Fibroblast of peridontal ligament (primary cell): ENCODE data around the gene NKAIN2.
"Not testable (repeated sequence)": the region's sequence is repeated elsewhere in the genome, so short reads cannot be mapped to it uniquely, and the experiment has no call there.

ENCODE experiments used
- DNase-seq: peaks from one replicate; pipeline ENCODE4 v3.0.0-alpha.2; 2010; ENCODE audit errors: extremely low read depth

Gene NKAIN2

DNA sequence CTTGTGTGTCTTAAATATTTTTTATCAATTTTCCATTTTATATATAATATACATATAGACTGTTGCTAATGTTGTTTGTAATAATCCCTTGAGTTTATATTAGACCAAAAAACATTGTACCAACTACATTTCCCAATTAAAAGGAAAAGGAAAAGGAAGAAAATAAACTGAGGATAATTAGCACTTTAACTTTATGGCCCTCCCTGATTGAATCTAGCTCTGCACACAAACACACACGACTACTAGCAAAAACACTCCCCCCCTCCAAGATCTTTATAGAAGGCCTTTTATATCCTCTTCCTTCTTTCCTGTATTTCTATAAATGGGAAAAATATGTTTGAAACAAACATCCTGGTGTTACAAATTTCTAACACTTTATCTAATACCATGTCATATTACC lies 276.8 kb downstream of the NKAIN2 start:
- no peak for DNase-seq

DNA sequence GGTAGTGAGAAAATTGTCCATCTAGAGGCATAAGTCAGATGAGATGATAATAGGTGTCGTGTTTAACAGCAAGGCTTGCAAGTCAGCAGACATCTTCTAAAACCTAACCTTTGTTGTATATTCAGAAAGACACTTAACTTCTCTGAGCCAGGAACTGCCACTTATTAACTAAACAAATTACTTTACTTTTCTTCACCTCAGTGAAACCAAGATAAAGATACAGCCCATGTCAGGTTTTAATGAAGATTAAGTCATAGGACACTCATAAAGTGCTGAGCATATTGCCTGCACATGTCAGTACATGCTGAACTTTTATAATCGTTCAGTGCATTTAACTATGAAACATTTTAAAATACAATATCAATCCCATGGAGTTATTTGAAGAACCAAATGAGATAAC lies 286.8 kb downstream of the NKAIN2 start:
- no peak for DNase-seq

DNA sequence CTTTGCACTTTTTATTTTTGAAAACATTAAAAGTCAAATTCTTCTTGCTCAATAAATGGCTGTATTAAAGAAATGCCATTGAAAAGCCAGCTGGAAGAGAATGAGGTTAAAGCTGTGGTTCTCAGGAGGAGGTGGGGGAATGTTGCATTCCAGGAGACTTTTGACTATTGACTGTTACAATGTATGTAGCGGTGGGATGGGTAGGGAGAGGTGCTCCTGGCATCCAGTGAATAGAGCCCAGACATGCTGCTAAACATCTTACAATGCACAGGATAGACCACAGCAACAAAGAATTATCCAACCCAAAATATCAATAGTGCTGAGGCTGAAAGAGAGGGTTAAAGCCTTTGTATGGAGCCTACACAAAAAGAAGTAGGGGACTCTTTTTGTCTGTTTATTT lies 295.9 kb downstream of the NKAIN2 start:
- DNase-seq: no peak

DNA sequence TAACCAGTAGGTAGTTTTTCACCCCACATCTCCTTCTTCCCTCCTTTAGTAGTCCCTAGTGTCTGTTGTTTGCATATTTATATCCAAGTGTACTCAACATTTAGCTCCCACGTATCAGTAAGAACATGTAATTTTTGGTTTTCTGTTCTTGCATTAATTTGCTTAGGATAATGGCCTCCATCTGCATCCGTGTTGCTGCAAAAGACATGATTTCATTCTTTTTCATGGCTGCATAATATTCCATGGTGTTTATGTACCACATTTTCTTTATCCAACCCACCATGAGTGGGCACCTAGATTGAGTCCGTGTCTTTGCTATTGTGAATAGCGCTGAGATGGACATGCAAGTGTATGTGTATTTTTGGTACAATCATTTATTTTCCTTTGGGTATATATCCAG lies 306.8 kb downstream of the NKAIN2 start:
- DNase-seq: no peak

DNA sequence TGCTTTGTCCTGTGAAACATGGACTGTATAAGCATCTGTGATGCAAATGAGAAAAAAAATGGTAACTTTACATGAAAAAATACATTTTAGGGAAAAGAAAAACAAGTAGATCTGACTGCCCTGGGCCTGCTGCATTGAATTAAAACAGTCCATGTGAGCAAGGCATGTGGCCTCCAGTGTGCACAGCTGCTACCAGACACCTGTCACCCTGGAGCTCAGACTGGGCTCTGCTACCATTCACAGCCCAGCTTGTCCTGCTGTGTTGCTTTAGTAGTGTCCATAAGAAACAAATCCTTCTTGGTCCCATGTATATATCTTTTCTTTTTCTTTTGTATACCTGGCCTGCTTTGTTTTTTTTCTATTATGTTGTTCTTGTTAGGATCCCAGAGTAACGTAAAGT lies 315.9 kb downstream of the NKAIN2 start:
- DNase-seq: no peak

DNA sequence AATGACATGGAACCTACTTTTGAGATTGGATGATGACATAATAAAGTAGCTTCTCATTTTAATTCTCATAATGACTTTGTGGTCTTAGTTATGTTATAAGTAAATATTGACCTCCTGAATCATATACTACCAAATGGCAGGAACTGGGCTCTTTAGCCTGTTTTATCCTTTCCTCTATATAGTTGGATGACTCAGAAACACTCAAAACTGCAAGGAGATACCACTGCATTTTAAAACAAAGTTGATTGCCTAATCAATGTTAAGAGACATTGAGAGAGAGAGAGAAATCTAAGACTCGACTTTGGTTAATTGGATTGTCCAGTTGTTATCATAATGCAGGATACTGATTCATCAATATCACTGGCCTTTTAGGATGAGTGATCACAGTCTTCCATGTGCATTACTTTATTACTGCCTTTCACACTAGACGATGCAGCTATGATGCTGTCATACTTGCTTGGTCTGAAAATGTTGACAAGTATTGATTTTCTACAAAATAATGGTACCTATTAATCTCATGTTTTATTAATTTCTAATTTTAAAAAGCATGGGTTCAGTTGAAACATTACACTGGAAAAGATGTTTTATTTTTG lies 320.0 kb downstream of the NKAIN2 start:
- no peak for DNase-seq

DNA sequence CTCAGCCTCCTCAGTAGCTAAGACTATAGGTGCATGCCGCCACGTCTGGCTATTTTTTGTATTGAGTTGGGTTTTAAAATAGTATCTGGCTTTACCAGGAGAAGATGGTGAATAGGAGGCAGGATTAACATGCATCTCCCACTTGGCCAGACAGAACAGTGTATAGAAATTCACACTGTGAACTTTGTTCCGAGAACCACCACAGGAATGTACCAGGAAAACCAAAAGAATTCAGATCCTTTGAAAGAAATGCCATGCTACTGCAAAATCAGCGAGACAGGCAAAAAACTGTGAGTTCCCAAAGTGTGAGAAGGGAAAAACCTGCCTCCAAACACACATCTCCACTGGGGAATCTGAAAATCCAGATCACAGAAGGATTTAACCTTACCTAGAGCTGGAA lies 327.6 kb downstream of the NKAIN2 start:
- DNase-seq: peak; percentile 11

DNA sequence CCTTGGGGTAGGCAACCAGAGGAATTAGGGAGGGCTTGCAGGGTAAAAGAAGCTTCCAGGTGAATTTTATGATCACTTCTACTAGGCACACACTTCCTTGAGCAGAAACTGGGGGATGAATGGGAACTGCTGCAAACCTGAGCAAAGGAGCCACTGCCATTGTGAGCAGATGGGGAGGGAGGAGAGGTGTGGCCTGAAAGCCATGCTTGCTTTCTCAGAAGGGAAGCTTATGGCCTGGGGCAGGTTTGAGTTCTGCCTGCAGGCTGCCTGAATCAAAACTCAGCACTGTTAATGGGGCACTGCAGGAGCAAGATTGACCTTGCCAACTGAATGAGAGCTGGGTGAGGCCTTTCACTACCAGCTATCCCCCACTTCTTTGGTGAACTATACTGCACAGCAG lies 328.1 kb downstream of the NKAIN2 start:
- DNase-seq: no peak

DNA sequence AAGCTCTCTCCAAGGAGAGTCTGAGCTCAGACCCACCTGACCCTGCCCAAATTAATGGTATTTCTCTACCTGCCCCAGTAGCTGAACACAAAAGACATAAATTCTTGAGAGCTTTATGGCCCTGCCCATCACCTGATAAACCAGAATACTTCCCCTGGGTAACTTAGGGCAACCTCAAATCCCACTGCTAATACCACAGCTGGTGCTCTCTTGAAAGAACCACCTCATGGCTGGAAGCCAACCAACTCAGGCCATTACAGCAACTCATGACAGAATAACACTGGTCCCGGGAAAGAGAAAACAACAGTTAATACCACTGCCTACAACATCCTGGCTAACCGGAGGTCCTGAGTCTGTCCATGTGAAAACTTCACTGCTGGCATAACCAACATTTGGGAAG lies 328.6 kb downstream of the NKAIN2 start:
- DNase-seq: no peak

DNA sequence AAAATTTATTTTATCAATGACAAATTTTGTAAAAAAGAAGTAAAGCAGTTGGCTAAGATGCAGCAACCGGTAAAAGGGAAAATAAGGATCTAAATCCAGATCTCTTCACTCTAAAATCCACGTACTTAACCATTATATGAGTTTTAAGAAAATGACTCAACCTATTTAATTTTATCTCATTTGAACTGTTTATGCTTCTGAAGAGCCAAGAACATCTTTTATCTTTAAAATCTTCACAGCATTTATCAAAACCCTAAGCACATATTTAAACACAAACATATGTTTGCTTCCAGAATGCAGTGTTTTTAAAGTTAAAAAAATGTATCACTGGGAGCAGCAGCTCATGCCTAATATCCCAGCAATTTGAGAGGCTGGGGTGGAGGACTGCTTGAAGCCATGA lies 339.2 kb downstream of the NKAIN2 start:
- DNase-seq: no peak

DNA sequence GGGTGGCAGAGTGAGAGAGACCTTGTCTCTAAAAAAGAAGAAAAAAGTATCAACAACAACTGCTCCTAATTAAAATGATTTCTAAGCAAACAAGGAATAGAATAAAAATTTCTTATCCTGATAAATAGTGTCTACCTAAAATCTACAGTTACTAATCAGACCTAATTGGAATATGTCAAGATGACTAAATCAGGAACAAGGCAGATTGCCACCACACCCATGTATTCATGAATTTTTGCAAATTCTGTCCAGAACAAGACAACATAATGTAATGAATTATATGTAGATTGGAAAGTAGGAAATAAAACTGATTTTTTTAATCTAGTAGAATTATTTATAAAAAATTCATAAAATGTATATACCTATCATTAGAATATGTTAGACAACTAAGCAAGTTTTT lies 339.8 kb downstream of the NKAIN2 start:
- DNase-seq: no peak

DNA sequence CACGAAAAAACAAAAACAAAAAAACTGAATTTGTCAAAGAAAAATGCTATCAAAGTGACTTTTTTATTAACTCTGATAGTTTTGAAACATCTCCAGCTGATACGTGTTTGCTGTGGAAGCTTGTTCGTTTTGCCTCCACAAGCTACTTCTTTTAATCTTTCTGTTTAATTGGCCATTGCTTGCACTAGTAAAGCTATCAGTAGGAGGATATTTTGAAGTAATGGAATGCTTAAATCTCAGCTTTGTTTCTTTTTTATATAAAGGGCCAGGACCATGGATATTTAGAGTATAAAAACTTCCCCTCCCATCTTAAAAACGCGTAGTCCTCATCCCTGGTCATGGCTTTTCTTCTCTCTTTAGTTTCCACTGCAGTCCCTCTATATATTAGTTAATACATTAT lies 344.0 kb downstream of the NKAIN2 start:
- no peak for DNase-seq

DNA sequence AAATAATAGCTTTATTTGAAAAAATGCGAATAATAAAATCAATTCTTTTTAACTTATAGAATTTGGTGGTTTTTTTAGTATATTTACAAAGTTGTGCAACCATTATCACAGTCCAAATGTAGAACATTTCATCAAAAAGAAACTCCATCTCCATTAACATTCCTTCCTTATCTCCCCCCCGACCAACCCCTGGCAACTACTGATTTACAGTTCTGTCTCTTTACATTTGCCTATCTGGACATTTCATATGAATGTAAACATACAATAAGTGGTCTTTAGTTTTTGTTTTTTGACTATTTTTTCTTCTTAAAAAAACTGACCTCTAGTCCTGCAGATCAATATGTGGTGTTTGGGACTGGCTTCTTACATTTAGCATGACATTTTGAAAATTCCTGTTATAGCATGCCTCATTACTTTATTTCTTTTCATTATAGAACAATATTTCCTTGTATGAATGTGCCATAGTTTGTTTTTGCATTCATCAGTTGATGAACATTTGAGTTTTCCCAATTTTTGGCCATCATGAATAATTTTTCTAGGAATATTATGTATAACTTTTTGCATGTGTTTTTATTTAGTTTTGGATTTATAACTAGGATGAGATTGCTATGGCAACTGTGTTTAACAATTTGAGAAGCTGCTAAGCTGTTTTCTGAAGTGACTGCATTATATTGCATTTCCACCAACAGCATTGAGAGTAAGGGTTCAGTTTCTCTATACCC lies 344.7 kb downstream of the NKAIN2 start:
- DNase-seq: no peak

DNA sequence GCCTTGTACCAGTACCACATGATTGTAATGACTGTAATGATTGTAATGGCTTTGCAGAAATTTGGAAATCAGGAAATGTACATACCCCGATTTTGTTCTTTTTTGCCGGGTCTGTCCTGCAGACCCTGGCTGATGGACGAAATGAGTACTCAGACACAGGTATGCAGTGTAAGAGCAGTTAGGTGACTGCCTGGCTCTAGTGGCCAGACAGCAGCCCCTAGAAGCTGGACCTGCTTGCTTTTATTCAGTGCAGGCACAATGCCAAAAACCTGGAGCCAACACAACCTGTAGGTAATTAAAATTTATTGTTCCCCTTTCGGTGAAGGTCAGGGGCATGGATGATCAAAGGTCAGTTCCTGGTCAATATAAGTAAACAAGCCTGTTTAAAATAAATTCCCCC lies 346.0 kb downstream of the NKAIN2 start:
- DNase-seq: no peak

DNA sequence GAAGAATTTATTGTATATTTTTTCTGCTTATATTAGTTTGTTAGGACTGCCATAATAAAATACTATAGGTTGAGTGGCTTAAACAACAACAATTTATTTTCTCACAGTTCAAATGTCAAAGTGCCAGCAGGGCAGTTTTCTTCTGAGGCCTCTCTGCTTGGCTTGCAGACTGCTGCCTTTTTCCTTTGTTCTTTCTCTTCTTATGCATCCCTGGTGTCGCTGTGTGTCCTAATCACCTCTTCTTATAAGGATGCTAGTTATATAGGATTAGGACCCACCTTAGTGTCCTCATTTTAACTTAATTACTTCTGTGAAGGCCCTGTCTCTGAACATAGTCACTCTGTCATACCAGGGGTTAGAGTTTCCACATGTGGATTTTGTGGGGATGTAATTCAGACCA lies 354.4 kb downstream of the NKAIN2 start:
- DNase-seq: no peak

DNA sequence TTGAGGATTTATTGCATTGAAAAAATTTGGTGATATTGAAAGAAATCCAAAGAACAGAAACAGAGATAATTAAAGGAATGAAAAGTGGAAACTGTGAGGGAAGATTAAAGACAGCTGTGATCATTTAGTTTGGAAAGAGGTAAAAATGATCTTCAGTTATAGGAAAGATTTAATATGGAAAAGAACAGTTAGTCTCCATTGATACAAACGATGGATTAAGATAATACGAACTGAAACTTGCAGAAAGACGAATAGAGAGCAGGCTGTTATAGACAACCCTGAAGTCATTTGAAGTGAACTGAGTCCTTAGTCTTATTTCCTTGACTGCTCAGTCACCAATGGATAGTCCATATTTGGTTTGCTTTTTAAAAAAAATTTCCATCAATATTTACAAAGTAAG lies 360.0 kb downstream of the NKAIN2 start:
- no peak for DNase-seq

DNA sequence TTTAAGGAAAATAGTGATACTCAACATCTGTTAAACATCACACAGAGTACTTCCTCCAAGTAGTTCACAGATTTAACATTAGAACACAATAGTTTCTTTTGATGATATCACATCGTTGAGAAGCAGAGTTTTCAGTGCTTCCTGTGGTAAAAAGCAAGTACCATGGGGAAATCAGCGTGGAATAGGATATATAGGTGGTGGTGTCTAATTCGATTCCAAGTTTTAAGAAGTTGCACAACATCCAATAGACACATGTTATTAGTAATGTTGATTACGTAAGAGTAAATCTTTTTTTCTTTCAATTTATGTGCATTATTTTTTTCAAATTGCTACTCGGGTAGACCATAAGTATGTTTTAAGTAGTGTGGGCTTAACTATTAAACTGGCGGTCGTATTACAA lies 360.7 kb downstream of the NKAIN2 start:
- no peak for DNase-seq

DNA sequence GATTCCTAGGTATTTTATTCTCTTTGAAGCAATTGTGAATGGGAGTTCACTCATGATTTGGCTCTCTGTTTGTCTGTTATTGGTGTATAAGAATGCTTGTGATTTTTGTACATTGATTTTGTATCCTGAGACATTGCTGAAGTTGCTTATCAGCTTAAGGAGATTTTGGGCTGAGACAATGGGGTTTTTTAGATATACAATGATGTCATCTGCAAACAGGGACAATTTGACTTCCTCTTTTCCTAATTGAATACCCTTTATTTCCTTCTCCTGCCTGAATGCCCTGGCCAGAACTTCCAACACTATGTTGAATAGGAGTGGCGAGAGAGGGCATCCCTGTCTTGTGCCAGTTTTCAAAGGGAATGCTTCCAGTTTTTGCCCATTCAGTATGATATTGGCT lies 363.6 kb downstream of the NKAIN2 start:
- DNase-seq: not testable (repeated sequence)

DNA sequence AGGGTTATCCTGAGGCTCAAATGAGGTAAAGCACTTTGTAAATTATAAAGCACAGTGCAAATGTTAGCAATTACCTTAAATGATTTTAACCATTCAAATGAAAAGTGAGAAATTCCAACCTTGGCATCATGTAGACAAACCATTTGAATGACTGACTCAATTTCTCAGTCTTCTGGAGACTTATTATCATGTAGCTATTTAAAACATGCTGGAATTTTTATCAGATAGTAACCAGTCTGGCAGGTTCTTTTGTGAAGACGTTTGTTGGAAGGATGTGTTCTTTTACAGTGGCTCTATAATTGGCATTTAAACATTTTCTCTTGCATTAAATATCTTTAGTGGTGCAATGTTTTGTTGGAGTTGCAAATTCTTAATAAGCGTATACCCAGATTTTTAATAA lies 386.6 kb downstream of the NKAIN2 start:
- no peak for DNase-seq

DNA sequence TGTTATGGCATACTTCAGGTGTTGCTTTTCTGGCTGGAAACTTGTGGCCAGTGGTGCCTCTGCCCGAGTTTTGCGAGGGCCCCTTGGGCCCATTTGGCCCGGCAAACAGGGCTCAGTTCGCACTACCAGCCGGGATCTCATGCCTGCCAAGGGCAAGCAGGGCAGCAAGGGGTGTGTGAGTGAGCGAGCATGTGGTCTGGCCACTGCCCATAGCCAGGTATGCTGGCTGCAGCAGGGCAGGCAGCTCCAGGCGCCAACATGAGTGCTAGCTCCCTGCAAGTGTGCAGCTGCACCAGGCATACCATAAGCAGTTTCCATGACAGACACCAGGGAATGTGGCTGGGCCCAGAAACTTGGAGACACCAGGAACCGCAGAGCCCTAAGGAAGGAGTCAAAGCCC lies 389.5 kb downstream of the NKAIN2 start:
- no peak for DNase-seq

DNA sequence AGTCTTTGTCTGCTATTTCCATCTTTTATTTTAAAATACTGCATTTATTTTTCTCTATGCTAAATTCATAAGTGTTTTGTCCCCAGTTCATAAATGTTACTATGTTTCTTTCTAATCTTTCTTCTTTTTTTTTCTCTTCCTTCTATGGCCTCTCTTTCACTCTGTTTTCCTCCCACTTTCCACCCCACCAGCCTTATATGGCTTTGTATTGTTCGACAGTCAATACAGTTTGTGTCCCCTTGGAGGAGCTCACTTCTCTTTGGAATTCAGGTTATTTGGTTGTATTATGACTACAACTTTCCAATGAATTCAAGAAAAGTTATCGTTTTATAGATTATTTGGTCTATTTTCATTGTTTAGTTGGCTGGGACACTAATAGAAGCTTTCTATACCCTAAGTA lies 393.5 kb downstream of the NKAIN2 start:
- no peak for DNase-seq

DNA sequence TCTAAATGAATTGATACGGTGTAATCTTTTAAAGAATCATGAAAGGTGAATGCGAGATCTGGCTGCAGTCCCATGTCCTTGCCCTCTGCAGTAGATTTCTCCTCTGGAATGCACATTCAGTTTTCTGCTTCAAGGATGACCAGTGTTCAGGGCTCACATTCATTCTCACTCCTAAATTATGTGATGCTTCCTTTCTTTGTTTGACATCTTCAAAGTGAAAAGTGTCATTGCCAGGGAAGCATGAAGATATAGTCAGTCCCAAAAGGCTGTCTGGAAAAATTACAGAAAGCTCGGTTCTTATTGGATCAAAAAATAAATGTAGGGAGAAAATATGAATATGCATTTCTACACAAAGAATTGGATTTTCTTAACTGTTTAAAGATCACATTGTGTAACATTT lies 395.6 kb downstream of the NKAIN2 start:
- no peak for DNase-seq

DNA sequence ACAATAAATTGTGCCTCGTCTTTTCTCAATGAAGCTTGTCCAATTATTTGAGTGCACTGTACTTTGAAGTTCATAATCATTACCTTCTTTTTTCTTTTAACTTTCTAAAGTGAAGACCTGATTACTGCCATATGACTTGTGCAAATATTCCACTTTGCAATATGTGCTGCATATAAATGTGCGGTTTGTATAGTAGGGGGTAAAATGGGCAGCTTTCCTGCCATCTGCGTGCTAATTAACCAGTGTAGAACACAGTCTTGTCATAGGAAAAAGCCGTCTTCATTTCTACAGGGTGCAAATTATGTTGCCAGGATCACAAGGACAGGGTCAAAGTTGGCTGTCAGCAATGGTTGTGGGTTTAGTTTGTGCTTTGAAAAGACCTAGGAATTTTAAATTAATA lies 397.0 kb downstream of the NKAIN2 start:
- no peak for DNase-seq
